GM21423 (cell line): ENCODE results near the gene RASL11A.
"Not testable (repeated sequence)": the region's sequence is repeated elsewhere in the genome, so short reads cannot be mapped to it uniquely, and the experiment has no call there.

Experiments used
- ATAC-seq: cut with Tn5 transposase; IDR thresholded peaks from one replicate; pipeline ENCODE4 v1.9.1; 2021; ENCODE audit warnings: mild to moderate bottlenecking, moderate library complexity; ENCODE audit not compliant: unreplicated experiment

RASL11A gene

GRCh38 chr13:27266917-27267316, 3.7 kb upstream of the RASL11A start:
- ATAC-seq, result no peak

GRCh38 chr13:27267596-27267995, 3.0 kb upstream of the RASL11A start:
- no peak for ATAC-seq

GRCh38 chr13:27269114-27269665, 1.4 kb upstream of the RASL11A start:
- ATAC-seq, result no peak

GRCh38 chr13:27271570-27272096, 1.0 kb downstream of the RASL11A start:
- ATAC-seq, result no peak

GRCh38 chr13:27273658-27274425, 3.2 kb downstream of the RASL11A start:
- no peak for ATAC-seq

GRCh38 chr13:27274631-27275030, 4.0 kb downstream of the RASL11A start:
- no peak for ATAC-seq

GRCh38 chr13:27276188-27276587, 5.6 kb downstream of the RASL11A start:
- ATAC-seq, result no peak

- ATAC-seq, result no peak
Measured at GRCh38 chr13:27279506-27279905, 8.9 kb downstream of the RASL11A start.

- ATAC-seq, result no peak
Measured at GRCh38 chr13:27280009-27280656, 9.5 kb downstream of the RASL11A start.

- no peak for ATAC-seq
Measured at GRCh38 chr13:27280841-27281240, 10.2 kb downstream of the RASL11A start.

GRCh38 chr13:27281420-27281819, 10.8 kb downstream of the RASL11A start:
- no peak for ATAC-seq

- ATAC-seq, result no peak
Measured at GRCh38 chr13:27283906-27284493, 13.4 kb downstream of the RASL11A start.

- ATAC-seq, result no peak
Measured at GRCh38 chr13:27288392-27288791, 17.8 kb downstream of the RASL11A start.

GRCh38 chr13:27289011-27289665, 18.5 kb downstream of the RASL11A start:
- ATAC-seq, result no peak

- ATAC-seq, result no peak
Measured at GRCh38 chr13:27290715-27291114, 20.1 kb downstream of the RASL11A start.

GRCh38 chr13:27291967-27292366, 21.3 kb downstream of the RASL11A start:
- ATAC-seq, result not testable (repeated sequence)

- ATAC-seq, result no peak
Measured at GRCh38 chr13:27293076-27293691, 22.6 kb downstream of the RASL11A start.

GRCh38 chr13:27293873-27294515, 23.4 kb downstream of the RASL11A start:
- ATAC-seq, result no peak

- no peak for ATAC-seq
Measured at GRCh38 chr13:27295096-27295495, 24.5 kb downstream of the RASL11A start.

GRCh38 chr13:27295660-27296059, 25.0 kb downstream of the RASL11A start:
- no peak for ATAC-seq
